NCI-H1930 (cell line): Measurements from ENCODE around the gene ADAMTSL2.

ENCODE experiments used
- DNase-seq, 2 experiments: peaks; one replicate each; lab custom pipeline; 2025; lab: John Stamatoyannopoulos, UW

ADAMTSL2 gene

GRCh38 chr9:133589454-133590227 lies 55.1 kb downstream of the ADAMTSL2 start:
- DNase-seq: no peak

GRCh38 chr9:133590231-133590855 lies 55.8 kb downstream of the ADAMTSL2 start:
- DNase-seq: no peak

- DNase-seq: no peak
These were observed 56.8 kb downstream of the ADAMTSL2 start for GRCh38 chr9:133591116-133591910.

- no peak for DNase-seq
These were observed 57.5 kb downstream of the ADAMTSL2 start for GRCh38 chr9:133591985-133592384.

GRCh38 chr9:133592731-133593409 lies 58.4 kb downstream of the ADAMTSL2 start:
- no peak for DNase-seq

- DNase-seq: no peak
These were observed 59.2 kb downstream of the ADAMTSL2 start for GRCh38 chr9:133593587-133594253.

GRCh38 chr9:133594310-133594709 lies 59.8 kb downstream of the ADAMTSL2 start:
- no peak for DNase-seq

GRCh38 chr9:133595910-133596309 lies 61.4 kb downstream of the ADAMTSL2 start:
- DNase-seq: no peak

GRCh38 chr9:133597316-133597957 lies 62.9 kb downstream of the ADAMTSL2 start:
- DNase-seq: peak in 1 of 2 experiments; percentile 33

- no peak for DNase-seq
These were observed 64.5 kb downstream of the ADAMTSL2 start for GRCh38 chr9:133598978-133599377.

- no peak for DNase-seq
These were observed 65.1 kb downstream of the ADAMTSL2 start for GRCh38 chr9:133599470-133600173.

- DNase-seq: no peak
These were observed 66.2 kb downstream of the ADAMTSL2 start for GRCh38 chr9:133600739-133601138.

- no peak for DNase-seq
These were observed 67.2 kb downstream of the ADAMTSL2 start for GRCh38 chr9:133601746-133602145.

- DNase-seq: no peak
These were observed 67.8 kb downstream of the ADAMTSL2 start for GRCh38 chr9:133602277-133602676.

- no peak for DNase-seq
These were observed 68.8 kb downstream of the ADAMTSL2 start for GRCh38 chr9:133603135-133603927.

GRCh38 chr9:133604214-133604613 lies 69.7 kb downstream of the ADAMTSL2 start:
- no peak for DNase-seq

GRCh38 chr9:133604856-133605255 lies 70.4 kb downstream of the ADAMTSL2 start:
- DNase-seq: no peak

GRCh38 chr9:133605446-133605845 lies 70.9 kb downstream of the ADAMTSL2 start:
- DNase-seq: no peak

GRCh38 chr9:133605856-133606707 lies 71.6 kb downstream of the ADAMTSL2 start:
- no peak for DNase-seq
